T-cell (primary cell): ENCODE measurements around the gene ACOT13. TPM values are rescaled to one million over a fixed set of nuclear protein-coding genes. Genes with fewer than 3 reads are reported as not detected.

ENCODE experiments used
- ATAC-seq, 4 experiments: fragments of 200-7000 bp in 3 of 4; fragments of 150-1000 bp in 1 of 4; cut with Tn5 transposase; replicated peaks in 1 of 4; 1 replicate in 3 of 4; 2 replicates in 1 of 4; pipeline ENCODE4 v1.10.0; 2021; ENCODE audit warnings: moderate library complexity in 3 of 4, mild to moderate bottlenecking in 2 of 4, moderate number of reproducible peaks in 1 of 4
- CTCF ChIA-PET, 2 donors: fragments of 300-600 bp; sonication (Branson Sonifier 250); formaldehyde crosslinking; loops; one replicate each; lab custom pipeline; 2022; ENCODE audit warnings: antibody characterized with exemption in 2 of 2; lab: Charles Lee
- POLR2A ChIA-PET, 2 donors: fragments of 300-600 bp; sonication (Branson Sonifier 250); formaldehyde crosslinking; loops; one replicate each; lab custom pipeline; 2022; ENCODE audit warnings: antibody characterized with exemption in 2 of 2; lab: Charles Lee
- DNase-seq, 35 experiments: peaks; one replicate each; pipeline versions ENCODE4 v3.0.0 to v3.0.0-alpha.2; 2013 to 2023
- H3K27ac ChIP-seq: one replicate; pipeline ENCODE4 v1.5.1; 2013; ENCODE audit warnings: low read length
- H3K27me3 ChIP-seq, 2 experiments: replicated peaks in 1 of 2; 1 replicate in 1 of 2; 2 replicates in 1 of 2; pipeline versions ENCODE4 v1.6.1 to v1.7.0; 2013; ENCODE audit warnings: low read length in 1 of 2, mixed read lengths in 1 of 2; ENCODE audit not compliant: control insufficient read depth in 2 of 2, insufficient read depth in 2 of 2; ENCODE audit errors: extremely low read depth in 1 of 2
- H3K36me3 ChIP-seq, 2 donors: 1 replicate in 1 of 2; 2 replicates in 1 of 2; pipeline versions ENCODE4 v1.6.1 to v1.7.0; 2013; ENCODE audit warnings: low read length in 1 of 2; ENCODE audit not compliant: control insufficient read depth in 2 of 2, insufficient read depth in 1 of 2; ENCODE audit errors: extremely low read depth in 1 of 2
- H3K4me1 ChIP-seq, 2 experiments: 1 replicate in 1 of 2; 2 replicates in 1 of 2; pipeline versions ENCODE4 v1.6.1 to v1.7.0; 2013; ENCODE audit warnings: low read length in 2 of 2, mixed read lengths in 1 of 2; ENCODE audit not compliant: insufficient read depth in 2 of 2, control insufficient read depth in 1 of 2; ENCODE audit errors: extremely low read depth in 1 of 2
- H3K4me3 ChIP-seq, 2 donors: 1 replicate in 1 of 2; 2 replicates in 1 of 2; pipeline versions ENCODE4 v1.5.1 to v1.7.0; 2013; ENCODE audit warnings: mild to moderate bottlenecking in 2 of 2, low read length in 1 of 2, moderate library complexity in 1 of 2; ENCODE audit not compliant: control insufficient read depth in 1 of 2; ENCODE audit errors: extremely low read depth in 1 of 2
- H3K9me3 ChIP-seq: 2 replicates; pipeline ENCODE4 v1.7.0; 2013
- H3K27ac Mint-ChIP-seq, 2 donors: one replicate each; pipeline ENCODE4 v1.8.0; 2020 to 2021; ENCODE audit warnings: mild to moderate bottlenecking in 2 of 2, mixed read lengths in 2 of 2
- H3K27me3 Mint-ChIP-seq, 2 donors: one replicate each; pipeline ENCODE4 v1.8.0; 2021 to 2022; ENCODE audit warnings: mixed read lengths in 2 of 2
- H3K36me3 Mint-ChIP-seq: one replicate; pipeline ENCODE4 v1.8.0; 2021; ENCODE audit warnings: mixed read lengths
- H3K4me1 Mint-ChIP-seq, 3 donors: one replicate each; pipeline ENCODE4 v1.8.0; 2020 to 2022; ENCODE audit warnings: mixed read lengths in 3 of 3, mild to moderate bottlenecking in 1 of 3
- H3K4me3 Mint-ChIP-seq, 3 donors: one replicate each; pipeline ENCODE4 v1.8.0; 2020 to 2022; ENCODE audit warnings: mild to moderate bottlenecking in 3 of 3, mixed read lengths in 3 of 3, moderate library complexity in 3 of 3
- H3K9me3 Mint-ChIP-seq, 3 donors: one replicate each; pipeline ENCODE4 v1.8.0; 2020 to 2022; ENCODE audit warnings: mixed read lengths in 3 of 3
- WGBS: methylation state at CpG from one replicate; pipeline ENCODE4 v1.1.5; 2013; ENCODE audit warnings: missing lambda C conversion rate; ENCODE audit not compliant: insufficient coverage; 5-methylcytosine and 5-hydroxymethylcytosine counted together
- total RNA-seq, 35 experiments: library from RNA in 6 of 35; stranded (reverse) in 6 of 35; fragments of 120-200 nt in 1 of 35; gene quantifications; one replicate each; pipeline versions ENCODE4 v1.2.1 to v1.2.4 and lab custom pipeline; 2013 to 2026

ACOT13 gene
- total RNA-seq (10 to 100 TPM in 2 of 5 donors, 1 to 10 TPM in 3; 4.2 to 10.9 (median 9.5) TPM), total RNA-seq (lab: John Stamatoyannopoulos, UW) (3.6 to 39.4 (median 10.6) reads per million in 29 experiments)
- total RNA-seq (2013), result 9.2 TPM

DNA sequence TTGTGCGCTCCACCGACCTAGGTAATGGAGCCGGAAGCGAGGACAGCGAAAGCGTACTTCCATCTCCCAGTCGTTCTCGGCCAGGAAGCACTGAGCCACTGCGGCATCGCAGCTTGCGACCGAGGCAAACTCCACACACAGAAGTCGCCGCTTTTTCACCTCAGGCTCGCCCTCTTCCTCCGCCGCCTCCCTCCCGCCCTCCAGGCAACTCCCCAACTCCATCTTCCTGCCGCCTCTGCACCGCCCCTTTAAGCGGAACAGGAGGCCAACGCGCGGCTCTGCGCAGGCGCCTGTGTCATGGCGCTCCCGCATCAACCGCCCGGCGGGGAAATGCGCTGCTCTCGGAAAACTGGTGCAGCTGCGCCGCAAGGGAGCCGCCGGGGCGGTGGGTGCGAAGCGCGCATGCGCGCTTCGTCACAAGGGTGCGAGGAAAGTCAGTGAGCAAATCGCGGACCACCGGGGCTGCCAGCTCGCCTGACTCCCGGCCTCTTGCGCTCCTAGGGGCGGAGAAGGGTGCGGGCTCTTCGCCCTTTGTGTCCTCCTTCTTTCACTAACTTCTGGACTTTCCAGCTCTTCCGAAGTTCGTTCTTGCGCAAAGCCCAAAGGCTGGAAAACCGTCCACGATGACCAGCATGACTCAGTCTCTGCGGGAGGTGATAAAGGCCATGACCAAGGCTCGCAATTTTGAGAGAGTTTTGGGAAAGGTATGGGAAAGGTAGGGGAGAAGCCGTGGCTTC is at the start of gene ACOT13, which contains the start of gene TDP2:
ACOT13 (plus strand) TSS at position 437 of the 737 bp plus-strand sequence; CDS start at position 624, 187 bp downstream.
TDP2 (minus strand) TSS at position 259 of the 737 bp plus-strand sequence; CDS start at position 222, 37 bp downstream.
- Histone ChIP-seq H3K36me3 (peaks cover 3 to 26% of the 10 kb centered on the region in 2 donors), H3K9me3 (no peaks in the 10 kb centered on the region), H3K4me1 (peaks cover 20 to 24% of the 10 kb centered on the region in 2 experiments), H3K27me3 (no peaks in the 10 kb centered on the region), H3K27ac (peak within 1 kb of the TSS; percentile 79), H3K4me3 (peak within 1 kb of the TSS; percentile 78 to 89)
- Mint-ChIP-seq H3K9me3 (peaks cover 0 to 5% (median 5%) of the 10 kb centered on the region in 3 donors), H3K36me3 (peaks cover 35% of the 10 kb centered on the region), H3K27ac (peak within 1 kb of the TSS; percentile 97), H3K4me3 (peak within 1 kb of the TSS; percentile 99 to 100 (median 100)), H3K4me1 (peaks cover 68 to 70% (median 68%) of the 10 kb centered on the region in 3 donors), H3K27me3 (no peaks in the 10 kb centered on the region)
- POLR2A ChIA-PET, result interaction anchor here in 1 of 2 donors (0.7 to 1.2 kb wide), 3 partner anchors 21 to 55 kb away, joined by 3 to 5 read pairs (median 3); no protein-coding TSS in a partner anchor
- DNase-seq (peak; percentile 91 to 98 (median 95)), ATAC-seq (peak; percentile 93 to 96 (median 94))
- CTCF ChIA-PET, result interaction anchor here (1.0 to 2.9 kb wide), 7 partner anchors 18 to 87 kb away, joined by 3 to 10 read pairs (median 4); no protein-coding TSS in a partner anchor
- WGBS, result 0% methylated on average over 54 of the region's 62 CpGs

- no peaks in the 10 kb centered on the region for H3K36me3 Mint-ChIP-seq
- H3K27ac Mint-ChIP-seq, result no peak overlapping the region
- no peaks in the 10 kb centered on the region for H3K9me3 ChIP-seq
- H3K4me1 Mint-ChIP-seq, result no peaks in the 10 kb centered on the region
- H3K9me3 Mint-ChIP-seq, result no peaks in the 10 kb centered on the region
- CTCF ChIA-PET, result no interaction called here
- DNase-seq (no peak), ATAC-seq (no peak)
- no peak overlapping the region for H3K27ac ChIP-seq
- H3K27me3 Mint-ChIP-seq, result no peaks in the 10 kb centered on the region
- no peaks in the 10 kb centered on the region for H3K4me1 ChIP-seq
- H3K36me3 ChIP-seq, result no peaks in the 10 kb centered on the region
- POLR2A ChIA-PET, result no interaction called here
- no peak overlapping the region for H3K4me3 Mint-ChIP-seq
- 95% methylated on average over 4 of the region's 5 CpGs for WGBS
- no peaks in the 10 kb centered on the region for H3K27me3 ChIP-seq
- H3K4me3 ChIP-seq, result no peak overlapping the region
Measured at GRCh38 chr6:24619661-24620060, 47.2 kb upstream of the ACOT13 start.

GRCh38 chr6:24620637-24621036 is 46.2 kb upstream of the ACOT13 start:
- no CpG with 5 or more reads among the region's 3 CpGs for WGBS
- ChIA-PET POLR2A (no interaction called here), CTCF (no interaction called here)
- no peaks in the 10 kb centered on the region for H3K27me3 ChIP-seq
- no peaks in the 10 kb centered on the region for H3K36me3 Mint-ChIP-seq
- no peaks in the 10 kb centered on the region for H3K4me1 Mint-ChIP-seq
- no peaks in the 10 kb centered on the region for H3K27me3 Mint-ChIP-seq
- DNase-seq, result no peak
- no peak overlapping the region for H3K4me3 ChIP-seq
- no peaks in the 10 kb centered on the region for H3K36me3 ChIP-seq
- no peak for ATAC-seq
- no peak overlapping the region for H3K27ac ChIP-seq
- no peak overlapping the region for H3K27ac Mint-ChIP-seq
- H3K9me3 ChIP-seq, result no peaks in the 10 kb centered on the region
- no peak overlapping the region for H3K4me3 Mint-ChIP-seq
- no peaks in the 10 kb centered on the region for H3K9me3 Mint-ChIP-seq
- no peaks in the 10 kb centered on the region for H3K4me1 ChIP-seq

DNA sequence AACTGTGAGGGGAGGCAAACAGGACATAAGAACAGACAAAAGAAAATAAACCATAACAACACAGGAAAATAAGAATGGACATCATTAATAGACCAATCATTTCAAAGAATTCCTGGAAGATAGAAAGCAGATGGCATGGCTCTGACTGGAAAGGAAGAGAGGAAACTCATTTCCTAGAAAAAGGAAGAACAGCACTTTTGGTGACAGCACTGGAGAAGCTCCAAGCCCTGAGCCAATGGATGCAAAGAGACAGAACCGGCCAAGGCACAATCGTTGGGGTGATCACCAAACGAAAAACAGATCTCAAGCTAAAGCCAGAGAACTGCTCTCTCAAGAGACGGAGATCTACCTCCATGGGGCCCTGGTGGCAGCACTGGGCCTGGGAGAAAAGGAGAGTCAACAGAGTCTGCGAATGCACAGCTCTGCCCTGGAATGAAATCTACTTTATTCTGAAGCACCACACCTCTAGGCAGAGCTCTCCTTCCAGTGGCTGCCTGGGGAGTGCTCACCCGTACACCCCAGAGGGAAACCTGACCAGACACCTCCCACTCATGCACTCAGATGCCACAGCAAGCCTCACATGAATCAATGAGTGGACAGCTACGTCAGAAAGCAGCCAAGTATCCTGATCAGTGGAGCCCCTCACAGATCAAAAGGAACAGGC is 45.1 kb upstream of the ACOT13 start:
- WGBS, result 70% methylated on average over 3 of the region's 7 CpGs
- H3K4me3 Mint-ChIP-seq, result no peak overlapping the region
- Histone ChIP-seq H3K27ac (no peak overlapping the region), H3K4me1 (no peaks in the 10 kb centered on the region), H3K4me3 (no peak overlapping the region), H3K36me3 (no peaks in the 10 kb centered on the region), H3K9me3 (no peaks in the 10 kb centered on the region), H3K27me3 (no peaks in the 10 kb centered on the region)
- ATAC-seq (no peak), DNase-seq (no peak)
- no peaks in the 10 kb centered on the region for H3K36me3 Mint-ChIP-seq
- no peak overlapping the region for H3K27ac Mint-ChIP-seq
- POLR2A ChIA-PET, result interaction anchor here in 1 of 2 donors (0.6 to 0.7 kb wide), 2 partner anchors 44 to 272 kb away, joined by 3 to 14 read pairs; no protein-coding TSS in a partner anchor
- CTCF ChIA-PET, result no interaction called here
- H3K27me3 Mint-ChIP-seq, result peaks cover 0 to 3% of the 10 kb centered on the region in 2 donors
- no peaks in the 10 kb centered on the region for H3K4me1 Mint-ChIP-seq
- H3K9me3 Mint-ChIP-seq, result no peaks in the 10 kb centered on the region

DNA sequence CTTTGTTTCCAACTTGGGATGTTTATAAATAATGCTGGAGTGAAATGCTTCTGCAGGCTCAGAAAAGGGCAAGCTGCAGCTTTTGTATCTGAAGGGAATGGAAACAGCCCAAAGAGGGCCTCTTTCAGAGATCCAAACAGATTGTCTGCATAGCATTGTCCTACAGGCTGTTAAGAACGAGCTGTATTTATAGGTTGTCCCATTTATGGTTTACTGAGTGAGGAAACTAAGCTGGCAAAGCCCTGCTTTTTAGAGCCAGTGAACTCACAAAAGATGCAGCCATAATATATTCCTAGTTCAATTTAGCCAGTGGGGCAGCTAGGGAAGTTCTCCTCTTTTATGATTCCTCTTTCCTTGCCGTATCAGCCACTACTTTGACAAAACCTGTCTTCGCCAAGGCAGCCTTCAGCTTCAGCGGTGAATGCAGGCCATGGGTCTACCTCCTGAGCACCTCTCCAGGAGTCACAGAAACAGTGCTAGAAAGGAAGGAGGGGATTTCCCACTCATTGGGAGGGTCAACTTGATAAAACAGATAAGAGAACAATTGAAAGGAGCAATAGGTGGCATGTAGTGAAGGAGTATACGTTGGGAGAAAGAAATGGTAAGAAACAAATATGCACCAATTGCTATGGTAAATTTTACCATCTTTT is 35.9 kb upstream of the ACOT13 start:
- no peaks in the 10 kb centered on the region for H3K9me3 ChIP-seq
- WGBS, result 100% methylated on average over 1 of the region's 5 CpGs
- peak overlapping the region in 1 of 2 donors; percentile 17 for H3K27ac Mint-ChIP-seq
- H3K4me3 ChIP-seq, result no peak overlapping the region
- CTCF ChIA-PET, result interaction anchor here in 1 of 2 donors (0.6 kb wide), 1 partner anchor 215 kb away, joined by 4 read pairs; no protein-coding TSS in a partner anchor
- no peaks in the 10 kb centered on the region for H3K9me3 Mint-ChIP-seq
- H3K27me3 Mint-ChIP-seq, result peaks cover 8 to 17% of the 10 kb centered on the region in 2 donors
- H3K27ac ChIP-seq, result no peak overlapping the region
- DNase-seq (no peak), ATAC-seq (no peak)
- POLR2A ChIA-PET, result no interaction called here
- H3K27me3 ChIP-seq, result peaks cover 0 to 4% of the 10 kb centered on the region in 2 experiments
- H3K36me3 Mint-ChIP-seq, result no peaks in the 10 kb centered on the region
- H3K4me3 Mint-ChIP-seq, result no peak overlapping the region
- H3K4me1 Mint-ChIP-seq, result no peaks in the 10 kb centered on the region
- no peaks in the 10 kb centered on the region for H3K36me3 ChIP-seq
- no peaks in the 10 kb centered on the region for H3K4me1 ChIP-seq

DNA sequence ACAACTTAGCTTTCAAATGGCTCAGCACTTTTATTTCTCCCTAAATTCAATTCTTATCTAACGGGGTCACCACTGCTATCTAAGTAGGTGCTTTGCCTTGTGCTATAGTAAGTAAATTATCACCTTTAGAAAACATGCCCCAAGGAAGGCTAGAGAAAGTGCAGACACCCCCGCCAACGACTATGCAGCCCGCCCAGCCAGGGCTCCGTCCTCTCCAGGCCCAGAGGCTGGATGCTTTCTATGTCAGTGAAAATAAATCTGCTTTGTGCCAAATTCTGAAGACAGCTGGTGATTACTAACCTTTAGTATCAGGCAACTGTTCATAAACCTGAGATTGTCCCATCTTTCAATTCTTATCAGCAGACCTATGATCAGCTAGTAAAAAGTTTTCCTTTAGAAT is 35.2 kb upstream of the ACOT13 start:
- H3K36me3 ChIP-seq, result no peaks in the 10 kb centered on the region
- Mint-ChIP-seq H3K4me3 (no peak overlapping the region), H3K4me1 (no peaks in the 10 kb centered on the region), H3K9me3 (no peaks in the 10 kb centered on the region), H3K27me3 (peaks cover 8 to 16% of the 10 kb centered on the region in 2 donors), H3K27ac (no peak overlapping the region), H3K36me3 (no peaks in the 10 kb centered on the region)
- H3K27me3 ChIP-seq, result peaks cover 0 to 4% of the 10 kb centered on the region in 2 experiments
- no peak for ATAC-seq
- no peaks in the 10 kb centered on the region for H3K4me1 ChIP-seq
- no peaks in the 10 kb centered on the region for H3K9me3 ChIP-seq
- H3K27ac ChIP-seq, result no peak overlapping the region
- no peak for DNase-seq
- H3K4me3 ChIP-seq, result no peak overlapping the region
- POLR2A ChIA-PET, result interaction anchor here in 1 of 2 donors (0.6 kb wide), 1 partner anchor 943 kb away, joined by 3 read pairs; no protein-coding TSS in a partner anchor
- CTCF ChIA-PET, result no interaction called here
- no CpG with 5 or more reads among the region's 5 CpGs for WGBS
